Measurements from ENCODE around the gene UCN. TPM values are rescaled to one million over a fixed set of nuclear protein-coding genes. Genes with fewer than 3 reads are reported as not detected.
"Not testable (repeated sequence)": the region's sequence is repeated elsewhere in the genome, so short reads cannot be mapped to it uniquely, and the experiment has no call there.

The UCN gene
- total and polyA plus RNA-seq, 10 of the 15 experiments (the other 5 are each of a cell fraction or from before 2014, with no cell fraction given): 0.10 to 3.8 (median 1.1) TPM; not detected in 1

DNA sequence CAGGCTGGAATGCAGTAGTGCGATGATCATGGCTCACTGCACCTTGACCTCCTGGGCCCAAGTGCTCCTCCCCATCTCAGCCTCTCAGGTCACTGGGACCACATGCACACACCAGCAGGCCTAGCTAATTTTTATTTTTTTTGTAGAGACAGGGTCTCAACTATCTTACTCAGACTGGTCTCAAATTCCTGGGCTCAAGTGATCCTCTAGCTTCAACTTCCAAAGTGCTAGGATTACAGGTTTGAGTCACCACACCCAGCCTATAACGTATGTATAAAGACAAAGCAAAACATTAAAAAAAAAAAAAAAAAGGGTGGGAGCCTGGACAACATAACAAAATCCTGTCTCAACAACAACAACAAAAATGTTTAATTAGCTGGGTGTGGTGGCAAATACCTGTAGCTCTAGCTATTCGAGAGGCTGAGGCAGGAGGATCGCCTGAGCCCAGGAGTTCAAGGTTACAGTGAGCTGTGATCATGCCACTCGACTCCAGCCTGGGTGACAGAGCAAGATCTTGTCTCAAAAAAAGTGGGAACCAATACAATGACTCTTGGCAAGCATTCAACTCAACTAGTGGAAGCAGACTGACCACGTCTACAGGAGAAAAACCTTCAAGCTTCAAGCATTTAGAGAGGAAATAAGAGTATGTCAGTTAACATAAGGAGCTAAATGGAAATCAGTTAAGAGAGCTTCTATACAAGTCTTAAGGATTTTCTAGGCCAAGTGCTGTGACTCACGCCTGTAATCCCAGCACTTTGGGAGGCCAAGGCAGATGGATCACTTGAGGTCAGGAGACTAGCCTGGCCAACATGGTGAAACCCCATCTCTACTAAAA lies 45.7 kb upstream of the UCN start (continued):
- TF ChIP-seq PRDM15 (CRISPR knock-in tag; IDR thresholded peaks at IDR 0.05): no peak
- no peak for TF ChIP-seq SREBF2 (IDR thresholded peaks at IDR 0.05; ENCODE audit: low read length)

GRCh38 chr2:27353386-27353761 lies 45.1 kb upstream of the UCN start:
- H3K4me3 ChIP-seq; FAIRE-seq; H3K36me3 ChIP-seq (ENCODE audit: control insufficient read depth in 2 of 2, insufficient read depth in 2 of 2, low read length in 1 of 2); H3K4me1 ChIP-seq (ENCODE audit: control insufficient read depth, insufficient read depth, low read length); in situ Hi-C loops (cut with MboI); H3K9ac ChIP-seq (ENCODE audit: control insufficient read depth, insufficient read depth, low read length); DNase-seq (ENCODE audit: low read depth, low spot score); BruUV-seq (replicated peaks); H3K4me2 ChIP-seq (ENCODE audit: control insufficient read depth, insufficient read depth); H3K27ac ChIP-seq (ENCODE audit: control insufficient read depth, insufficient read depth); ATAC-seq; H3K9me3 ChIP-seq (replicated peaks; ENCODE audit: control insufficient read depth, insufficient read depth, low read length); H2AFZ ChIP-seq (ENCODE audit: control insufficient read depth, low read depth, low read length); H4K20me1 ChIP-seq (ENCODE audit: control insufficient read depth, insufficient read depth); H3K27me3 ChIP-seq (replicated peaks in 1 of 2; ENCODE audit: control insufficient read depth in 2 of 2, insufficient read depth in 2 of 2, low read length in 1 of 2): not testable (repeated sequence)
- ChIA-PET POLR2A (interaction anchor here (1.2 to 1.7 kb wide), 3 partner anchors 10 to 74 kb away, joined by 4 read pairs; partner anchors contain the start of genes EIF2B4 and SNX17), CTCF (interaction anchor here (1.2 to 3.3 kb wide), 5 partner anchors 9 to 330 kb away, joined by 5 to 7 read pairs (median 7); no protein-coding TSS in a partner anchor), RAD21 (ENCODE audit: unreplicated experiment) (interaction anchor here (0.7 kb wide), 1 partner anchor 92 kb away, joined by 3 read pairs; no protein-coding TSS in a partner anchor), SMC1A (ENCODE audit: uncharacterized antibody, unreplicated experiment) (interaction anchor here (0.6 to 2.6 kb wide), 4 partner anchors 10 to 39 kb away, joined by 3 to 9 read pairs (median 4); partner anchors contain the start of gene EIF2B4)
- intact Hi-C loops (cut with micrococcal nuclease; ENCODE audit: unreplicated experiment): loop anchor here (10.0 kb wide), 1 partner anchor 139 kb away; the partner anchor contains the start of genes ATRAID, CAD and SLC5A6
- 94% methylated on average over 5 of the region's 5 CpGs for WGBS (ENCODE audit: insufficient coverage, insufficient replicate concordance, low lambda C conversion rate, missing lambda C conversion rate)
- H3K79me2 ChIP-seq (ENCODE audit: control insufficient read depth, insufficient read depth, low read length): peaks cover 72% of the 10 kb centered on the region

Measured in GM12878 (cell line).